Globus pallidus (tissue), 1 donor: Measurements from ENCODE around the gene CD200.
"Not testable (repeated sequence)": the region's sequence is repeated elsewhere in the genome, so short reads cannot be mapped to it uniquely, and the experiment has no call there.

Source experiments
- DNase-seq: peaks from one replicate; pipeline ENCODE4 v3.0.0-alpha.2; 2015; ENCODE audit warnings: low spot score

Gene CD200

DNA sequence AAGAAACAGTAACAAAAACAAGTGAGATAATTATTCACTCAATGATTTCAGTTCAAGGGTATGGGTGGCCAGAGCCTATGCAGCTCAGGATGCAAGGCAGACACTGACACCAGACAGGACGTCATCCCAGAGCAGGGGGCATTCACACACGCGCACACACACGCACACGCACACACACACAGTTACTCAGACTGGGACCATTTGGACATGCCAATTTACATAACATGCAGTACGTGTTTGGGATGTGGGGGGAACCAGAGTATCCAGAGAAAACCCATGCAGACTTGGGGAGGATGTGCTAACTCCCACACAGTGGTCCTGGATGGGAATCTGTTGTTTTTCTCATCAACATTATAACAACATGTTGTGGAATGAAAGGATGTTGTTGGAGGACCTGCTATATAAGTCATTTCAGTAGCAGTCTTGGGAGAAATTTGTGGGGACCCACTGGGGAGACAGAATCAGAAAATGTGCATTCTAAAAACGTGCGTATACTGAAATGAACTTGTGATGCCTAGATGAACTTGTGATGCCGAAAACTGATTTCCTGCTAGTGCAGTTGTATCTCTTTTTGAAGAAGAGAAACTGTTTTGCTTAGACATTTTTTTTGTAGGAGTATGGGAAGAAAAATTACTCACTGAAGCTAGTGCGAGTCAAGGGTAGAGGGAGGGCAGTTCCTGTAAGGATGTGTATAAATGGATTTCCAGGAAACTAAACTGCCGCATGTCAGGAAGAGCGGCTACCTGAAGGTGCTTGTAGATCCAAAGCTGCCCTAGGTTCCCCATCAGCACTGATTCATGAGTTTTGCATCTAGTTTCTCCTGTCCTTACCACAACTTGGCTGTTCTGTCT is 25.2 kb downstream of the CD200 start:
- DNase-seq = no peak

- no peak for DNase-seq
Measured at GRCh38 chr3:112360561-112360960, 27.6 kb downstream of the CD200 start.

GRCh38 chr3:112362221-112362620 is 29.3 kb downstream of the CD200 start:
- DNase-seq = no peak

DNA sequence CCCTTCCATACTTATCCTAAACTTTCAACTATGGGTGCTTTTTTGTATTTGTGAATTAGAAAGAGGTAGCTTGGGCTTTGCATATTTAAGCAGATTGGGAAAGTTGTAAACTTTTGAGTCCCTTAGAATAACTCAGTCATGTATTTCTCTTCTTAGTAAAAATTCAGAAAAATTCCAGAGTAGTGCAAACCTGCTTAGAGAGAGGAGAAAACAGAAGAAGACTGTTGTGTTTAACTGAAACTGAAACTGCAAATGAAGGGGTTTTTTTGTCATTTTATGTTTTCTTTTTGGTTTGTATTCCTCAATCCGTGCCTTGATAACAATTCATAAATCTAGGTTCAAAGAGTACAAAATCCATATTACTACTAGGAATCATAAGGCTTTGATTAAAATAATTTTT is 31.3 kb downstream of the CD200 start:
- no peak for DNase-seq

- no peak for DNase-seq
Measured at GRCh38 chr3:112365035-112365434, 32.1 kb downstream of the CD200 start.

GRCh38 chr3:112365636-112366035 is 32.7 kb downstream of the CD200 start:
- DNase-seq = no peak

DNA sequence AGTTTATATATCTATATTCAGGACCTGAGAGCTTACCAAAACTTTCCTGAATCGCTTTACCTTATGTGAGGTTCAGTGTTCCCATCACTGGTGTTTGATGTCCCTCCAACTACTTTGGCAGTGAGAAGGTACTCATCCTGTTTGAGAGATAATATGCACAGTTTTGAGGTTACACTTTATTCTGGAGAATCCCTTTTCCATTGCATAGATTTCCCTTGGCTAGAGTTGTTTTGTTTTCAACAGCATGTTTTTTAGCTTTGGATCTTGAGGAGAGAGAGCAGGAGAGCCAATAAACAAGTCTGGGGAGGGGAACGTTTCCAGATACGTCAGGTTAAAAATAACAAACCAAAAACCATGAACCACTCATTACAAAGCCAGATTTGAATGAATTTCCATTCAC is 33.6 kb downstream of the CD200 start:
- no peak for DNase-seq

DNA sequence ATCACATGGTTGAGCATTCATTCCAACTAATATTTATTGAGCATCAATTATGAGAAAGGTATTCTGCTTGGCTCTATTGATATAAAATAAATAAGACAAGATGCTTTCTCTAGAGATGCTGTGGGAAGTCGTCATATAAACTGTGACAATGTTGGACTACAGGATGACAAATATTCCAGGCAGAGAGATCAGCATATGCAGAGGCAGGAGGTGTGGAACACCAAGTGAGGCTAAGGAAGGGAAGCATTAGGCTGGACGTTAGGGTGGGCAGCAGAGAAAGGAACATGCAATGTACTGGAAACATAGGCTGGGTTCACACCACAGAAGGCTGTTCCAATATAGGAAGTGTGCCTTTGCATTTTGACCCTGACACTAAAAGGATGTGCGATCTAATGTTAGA is 38.6 kb downstream of the CD200 start:
- no peak for DNase-seq

GRCh38 chr3:112372396-112372795 is 39.4 kb downstream of the CD200 start:
- DNase-seq = no peak

GRCh38 chr3:112373476-112373875 is 40.5 kb downstream of the CD200 start:
- DNase-seq = no peak

GRCh38 chr3:112373924-112374323 is 41.0 kb downstream of the CD200 start:
- DNase-seq = no peak

DNA sequence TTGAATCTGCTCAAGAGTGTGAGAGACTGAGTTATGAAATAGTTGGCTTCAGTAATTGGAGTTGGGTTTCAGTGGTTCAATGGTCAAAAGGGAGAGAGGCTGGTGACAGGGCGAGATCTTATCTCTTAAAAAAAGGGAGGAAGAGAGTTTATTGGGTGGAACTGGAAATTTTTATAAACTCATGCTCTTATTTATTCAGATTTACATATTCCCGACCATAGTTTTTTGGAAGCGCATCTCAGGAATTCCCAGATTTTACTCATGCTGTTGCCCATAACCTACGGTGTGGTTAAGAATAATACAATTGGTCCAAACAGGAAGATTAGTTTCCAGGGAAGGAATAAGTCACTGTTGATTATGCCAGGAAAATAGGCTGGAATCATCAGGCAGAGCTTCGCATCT is 41.4 kb downstream of the CD200 start:
- no peak for DNase-seq

DNA sequence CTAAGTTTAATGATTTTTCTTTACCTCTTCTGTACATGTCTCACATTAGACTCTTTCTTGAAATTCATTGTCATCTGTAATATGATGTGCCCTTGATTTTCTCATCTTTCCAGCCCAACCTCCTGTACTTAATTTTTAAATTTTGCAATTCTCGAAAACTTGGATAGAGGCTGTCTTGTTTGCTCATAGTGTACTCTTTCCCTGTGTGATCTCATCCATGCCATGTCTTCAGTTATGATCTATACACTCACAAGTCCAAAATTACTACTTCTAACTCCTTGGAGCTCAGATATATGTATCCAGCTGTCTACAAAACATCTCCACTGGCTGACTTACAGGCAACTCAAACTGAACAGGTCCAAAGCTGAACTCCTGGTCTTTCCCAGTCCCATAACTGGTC is 42.2 kb downstream of the CD200 start:
- no peak for DNase-seq

DNA sequence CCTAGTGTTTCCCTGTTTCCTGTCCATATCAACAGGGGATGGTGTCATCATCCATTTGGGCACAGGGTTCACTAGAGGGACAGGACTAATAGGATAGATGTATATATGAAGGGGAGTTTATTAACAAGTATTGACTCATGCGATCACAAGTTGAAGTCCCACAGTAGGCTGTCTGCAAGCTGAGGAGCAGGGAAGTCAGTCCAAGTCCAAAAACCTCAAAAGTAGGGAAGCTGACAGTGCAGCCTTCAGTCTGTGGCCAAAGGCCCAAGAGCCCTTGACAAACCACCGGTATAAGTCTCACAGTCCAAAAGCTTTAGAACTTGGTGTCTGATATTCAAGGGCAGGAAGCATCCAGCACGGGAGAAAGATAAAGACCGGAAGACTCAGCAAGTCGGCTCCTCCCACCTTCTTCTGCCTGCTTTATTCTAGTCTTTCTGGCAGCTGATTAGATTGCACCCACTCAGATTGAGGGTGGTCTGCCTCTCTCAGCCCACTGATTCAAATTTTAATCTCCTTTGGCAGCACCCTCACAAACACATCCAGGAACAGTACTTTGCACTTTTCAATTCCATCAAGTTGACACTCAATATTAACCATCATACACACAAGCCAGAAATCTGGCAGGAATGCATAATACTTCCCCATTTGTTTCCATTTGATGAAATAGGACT is 43.4 kb downstream of the CD200 start:
- no peak for DNase-seq

DNA sequence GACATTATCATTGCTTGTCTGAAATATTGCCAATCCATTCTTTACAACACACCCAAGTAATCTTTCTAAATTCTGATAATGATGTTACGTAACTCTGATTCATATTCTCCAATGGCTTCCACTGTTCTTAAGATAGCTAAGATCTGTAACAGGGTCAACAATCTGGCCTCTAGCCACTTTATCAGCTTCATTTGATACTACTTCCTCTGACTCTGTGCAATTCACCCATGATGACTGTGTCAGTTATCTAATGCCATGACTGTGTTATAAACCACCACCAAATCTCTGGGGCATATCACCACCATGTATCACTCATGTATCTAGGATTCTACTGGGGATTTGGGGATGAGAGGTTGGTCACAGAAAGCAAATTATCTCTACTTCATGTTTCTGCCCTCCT is 44.0 kb downstream of the CD200 start:
- DNase-seq = no peak

GRCh38 chr3:112377568-112378071 is 44.7 kb downstream of the CD200 start:
- DNase-seq = no peak

GRCh38 chr3:112378347-112378746 is 45.4 kb downstream of the CD200 start:
- not testable (repeated sequence) for DNase-seq

GRCh38 chr3:112379020-112379690 is 46.2 kb downstream of the CD200 start:
- no peak for DNase-seq

DNA sequence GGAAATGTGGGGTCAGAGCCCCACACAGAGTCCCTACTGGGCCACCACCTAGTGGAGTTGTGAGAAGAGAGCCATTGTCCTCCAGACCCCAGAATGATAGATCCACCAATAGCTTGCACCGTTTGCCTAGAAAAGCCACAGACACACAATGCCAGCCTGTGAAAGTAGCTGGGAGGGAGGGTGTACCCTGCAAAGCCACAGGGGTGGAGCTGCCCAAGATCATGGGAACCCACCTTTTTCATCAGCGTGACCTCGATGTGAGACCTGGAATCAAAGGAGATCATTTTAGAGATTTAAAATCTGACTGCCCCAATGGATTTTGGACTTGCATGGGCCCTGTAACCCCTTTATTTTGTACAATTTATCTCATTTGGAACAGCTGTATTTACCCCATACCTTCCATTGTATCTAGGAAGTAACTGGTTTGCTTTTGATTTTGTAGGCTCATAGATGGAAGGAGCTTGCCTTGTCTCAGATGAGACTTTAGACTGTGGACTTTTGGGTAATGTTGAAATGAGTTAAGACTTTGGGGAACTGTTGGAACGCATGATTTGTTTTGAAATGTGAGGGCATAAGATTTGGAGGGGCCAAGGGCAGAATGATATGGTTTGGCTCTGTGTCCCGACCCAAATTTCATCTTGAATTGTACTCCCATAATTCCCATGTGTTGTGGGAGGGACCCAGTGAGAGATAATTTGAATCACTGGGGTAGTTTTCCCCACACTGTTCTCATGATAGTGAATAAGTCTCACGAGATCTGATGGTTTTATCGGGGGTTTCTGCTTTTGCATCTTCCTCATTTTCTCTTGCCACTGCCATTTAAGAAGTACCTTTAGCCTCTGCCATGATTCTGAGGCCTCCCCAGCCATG is 49.0 kb downstream of the CD200 start:
- no peak for DNase-seq

GRCh38 chr3:112382543-112383160 is 49.7 kb downstream of the CD200 start:
- DNase-seq = no peak

- DNase-seq = no peak
Measured at GRCh38 chr3:112384769-112385168, 51.8 kb downstream of the CD200 start.
